ENCODE results near the gene ZMYND8. TPM values are rescaled to one million over a fixed set of nuclear protein-coding genes. Genes with fewer than 3 reads are reported as not detected.
A peak's percentile ranks its signal among the peaks of the same experiment; 100 is the strongest.

ZMYND8 gene
- total and polyA plus RNA-seq, 2 of the 4 experiments (the other 2 are of a cell fraction), result 24.0 to 28.2 TPM

DNA sequence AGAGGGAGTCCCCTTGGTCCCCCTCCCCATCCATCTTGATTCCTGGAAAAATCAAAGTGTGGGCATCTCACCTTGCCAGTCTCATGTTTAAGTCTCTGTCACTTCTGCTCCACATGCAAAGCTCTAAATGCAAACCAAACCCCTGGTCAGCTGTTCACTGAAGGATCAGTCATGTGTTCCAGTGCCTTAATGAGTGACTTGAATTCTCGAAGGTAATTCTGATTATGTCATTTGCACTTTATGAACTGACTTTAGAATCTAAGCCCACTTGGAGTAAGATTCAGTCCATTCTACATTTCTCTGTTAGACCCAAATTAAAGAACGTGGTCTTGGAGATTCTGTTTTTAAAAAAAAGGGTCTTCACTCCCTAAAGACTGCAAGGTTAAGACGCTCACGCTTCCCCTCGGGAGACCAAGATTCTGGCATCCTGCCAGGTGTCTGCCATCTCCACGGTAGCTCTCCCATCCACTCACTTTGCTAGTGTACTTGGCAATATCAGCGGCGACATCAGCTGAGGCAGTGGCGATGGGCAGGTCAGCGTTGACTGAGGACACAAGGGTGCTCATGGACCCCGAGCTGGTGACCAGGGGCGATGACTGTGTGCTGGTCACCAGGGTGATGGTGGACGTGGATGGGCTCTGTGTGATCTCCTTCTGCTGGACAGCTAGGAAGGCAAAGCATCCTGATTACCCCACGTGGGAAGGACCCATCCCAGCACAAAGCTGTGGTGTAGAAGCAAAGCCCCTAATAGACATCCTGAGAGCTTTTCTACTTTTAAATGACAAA is 120.5 kb downstream of the ZMYND8 start:
- TF ChIP-seq RAD21 (IDR thresholded peaks at IDR 0.05; ENCODE audit: low read length) (no peak), FOS (IDR thresholded peaks at IDR 0.05; ENCODE audit: low read depth, low read length) (no peak), CHD1 (IDR thresholded peaks at IDR 0.05; ENCODE audit: low read depth, low read length) (no peak)
- TF ChIP-seq, protein P1, sequence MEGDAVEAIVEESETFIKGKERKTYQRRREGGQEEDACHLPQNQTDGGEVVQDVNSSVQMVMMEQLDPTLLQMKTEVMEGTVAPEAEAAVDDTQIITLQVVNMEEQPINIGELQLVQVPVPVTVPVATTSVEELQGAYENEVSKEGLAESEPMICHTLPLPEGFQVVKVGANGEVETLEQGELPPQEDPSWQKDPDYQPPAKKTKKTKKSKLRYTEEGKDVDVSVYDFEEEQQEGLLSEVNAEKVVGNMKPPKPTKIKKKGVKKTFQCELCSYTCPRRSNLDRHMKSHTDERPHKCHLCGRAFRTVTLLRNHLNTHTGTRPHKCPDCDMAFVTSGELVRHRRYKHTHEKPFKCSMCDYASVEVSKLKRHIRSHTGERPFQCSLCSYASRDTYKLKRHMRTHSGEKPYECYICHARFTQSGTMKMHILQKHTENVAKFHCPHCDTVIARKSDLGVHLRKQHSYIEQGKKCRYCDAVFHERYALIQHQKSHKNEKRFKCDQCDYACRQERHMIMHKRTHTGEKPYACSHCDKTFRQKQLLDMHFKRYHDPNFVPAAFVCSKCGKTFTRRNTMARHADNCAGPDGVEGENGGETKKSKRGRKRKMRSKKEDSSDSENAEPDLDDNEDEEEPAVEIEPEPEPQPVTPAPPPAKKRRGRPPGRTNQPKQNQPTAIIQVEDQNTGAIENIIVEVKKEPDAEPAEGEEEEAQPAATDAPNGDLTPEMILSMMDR (conservative IDR thresholded peaks at IDR 0.05; ENCODE audit: low read depth, low read length), result no peak
- in situ Hi-C loops (cut with MboI; ENCODE audit: low sequenced_read_pairs), result no loop called here
- Histone ChIP-seq H3K4me2 (ENCODE audit: low read depth, low read length) (no peak overlapping the region), H3K23ac (ENCODE audit: low read depth, low read length) (no peak overlapping the region), H3K9ac (ENCODE audit: low read depth, low read length) (no peak overlapping the region), H4K5ac (ENCODE audit: low read depth, low read length) (no peak overlapping the region), H3K27ac (ENCODE audit: insufficient read depth, low read length) (peak overlapping the region; percentile 4; the same call in 1 of the 2 replicates), H3K14ac (replicated peaks; ENCODE audit: low read depth, low read length) (no peak overlapping the region), H4K8ac (ENCODE audit: low read depth in 2 of 2, low read length in 2 of 2) (no peak overlapping the region), H3K9me3 (ENCODE audit: control insufficient read depth, insufficient read depth, low read length) (no peaks in the 10 kb centered on the region), H4K20me1 (ENCODE audit: insufficient read depth, low read length) (no peaks in the 10 kb centered on the region), H2AK9ac (replicated peaks; ENCODE audit: low read depth, low read length, poor library complexity) (no peak overlapping the region), H2BK120ac (ENCODE audit: low read depth, low read length) (no peak overlapping the region), H3K4ac (ENCODE audit: low read depth, low read length) (peak overlapping the region; percentile 26; the same call in 1 of the 2 replicates), H2BK15ac (ENCODE audit: low read depth, low read length) (peak overlapping the region; percentile 59; the same call in 2 of the 3 replicates), H3K9me1 (ENCODE audit: insufficient read depth, low read length) (peaks cover 22% of the 10 kb centered on the region), H4K91ac (ENCODE audit: insufficient read depth, low read depth, low read length) (no peak overlapping the region; the same call in 1 of the 2 replicates), H3K18ac (ENCODE audit: low read depth, low read length) (no peak overlapping the region), H2BK20ac (ENCODE audit: low read depth, low read length) (no peak overlapping the region), H3K4me1 (ENCODE audit: control insufficient read depth, insufficient read depth, low read length) (peaks cover 14% of the 10 kb centered on the region), H3K79me1 (ENCODE audit: low read depth in 1 of 2, low read length in 2 of 2) (peaks cover 28 to 63% of the 10 kb centered on the region in 2 experiments; a peak in 3 of 4 replicates), H2AFZ (replicated peaks; ENCODE audit: low read length, poor library complexity) (no peak overlapping the region), H3K36me3 (ENCODE audit: control insufficient read depth, insufficient read depth, low read length) (peaks cover 36% of the 10 kb centered on the region), H2BK5ac (ENCODE audit: low read depth, low read length, poor library complexity, severe bottlenecking) (no peak overlapping the region), H3K56ac (ENCODE audit: extremely low read depth, insufficient read depth, low read length) (no peak overlapping the region), H3K4me3 (ENCODE audit: insufficient read depth, low read depth, low read length) (no peak overlapping the region), H3K27me3 (ENCODE audit: control insufficient read depth, insufficient read depth, low read length) (no peaks in the 10 kb centered on the region), H2AK5ac (ENCODE audit: low read depth, low read length) (peak overlapping the region; percentile 38; the same call in 1 of the 2 replicates)
- ChIA-PET POLR2A (ENCODE audit: unreplicated experiment) (no interaction called here), CTCF (interaction anchor here (1.3 kb wide), 1 partner anchor 37 kb away, joined by 3 read pairs; no protein-coding TSS in a partner anchor)
- BruUV-seq (replicated peaks), result no TSS peak
- dilution Hi-C loops (cut with HindIII; ENCODE audit: low sequenced_read_pairs, unreplicated experiment), result no loop called here
- DNase-seq, result no peak
- 95% methylated on average over 6 of the region's 14 CpGs; no CpG with 5 or more reads in 1 of the 2 experiments for WGBS, 2 experiments (ENCODE audit: extremely low coverage in 2 of 2, insufficient read length in 1 of 2)
- intact Hi-C loops (cut with micrococcal nuclease), result no loop called here
- ATAC-seq (ENCODE audit: low read depth), result no peak

Measured in IMR-90 (cell line).